HepG2 (cell line): ENCODE measurements around the gene UQCC2. TPM values are rescaled to one million over a fixed set of nuclear protein-coding genes. Genes with fewer than 3 reads are reported as not detected.

Source experiments
- HMG20A ChIP-seq: IDR thresholded peaks from 2 replicates; pipeline ENCODE4 v1.6.1; 2016; ENCODE audit warnings: borderline replicate concordance
- RXRA ChIP-seq: sonication (generic); formaldehyde crosslinking; IDR thresholded peaks from 2 replicates; pipeline ENCODE4 v1.5.1; 2020; ENCODE audit warnings: missing genetic modification reagents
- SALL1 ChIP-seq: sonication (generic); formaldehyde crosslinking; IDR thresholded peaks from 2 replicates; pipeline ENCODE4 v1.8.0; 2022; ENCODE audit warnings: mild to moderate bottlenecking, missing genetic modification reagents
- THAP11 ChIP-seq: IDR thresholded peaks from 2 replicates; pipeline ENCODE4 v1.6.1; 2016; ENCODE audit warnings: missing biosample characterization, missing genetic modification reagents
- YEATS2 ChIP-seq: sonication (generic); formaldehyde crosslinking; IDR thresholded peaks from 2 replicates; pipeline ENCODE4 v1.4.0; 2020; ENCODE audit warnings: missing genetic modification reagents, borderline replicate concordance
- ZFP36 ChIP-seq: fragments of 150-350 bp; IDR thresholded peaks from 2 replicates; pipeline ENCODE4 v1.6.1; 2018; ENCODE audit warnings: borderline replicate concordance, low read length, low read depth; ENCODE audit not compliant: partially characterized antibody
- ZNF572 ChIP-seq: sonication (generic); formaldehyde crosslinking; IDR thresholded peaks from 2 replicates; pipeline ENCODE4 v1.5.1; 2020; ENCODE audit warnings: mild to moderate bottlenecking, missing genetic modification reagents
- ZNF678 ChIP-seq: sonication (generic); formaldehyde crosslinking; IDR thresholded peaks from 2 replicates; pipeline ENCODE4 v1.4.0; 2020; ENCODE audit warnings: mild to moderate bottlenecking, missing genetic modification reagents
- polyA plus RNA-seq, 8 experiments: library from polyadenylated mRNA; depleted of rRNA in 3 of 8; stranded (reverse) in 7 of 8; unstranded in 1 of 8; fragments of >200 nt; fragmentation: Illumina TruSeq in 4 of 8; extraction: Trizol in 4 of 8; gene quantifications; 2 replicates each; pipeline versions ENCODE4 v1.2.1 to v1.2.3, GENCODE V29; 2011 to 2016; ENCODE audit warnings: low read depth in 4 of 8, missing spikeins in 1 of 8, mixed read lengths in 1 of 8; ENCODE audit not compliant: insufficient read depth in 1 of 8
- total RNA-seq, 5 experiments: library from RNA; depleted of rRNA; stranded (reverse); fragments of >200 nt; fragmentation: Illumina TruSeq; extraction: Trizol; gene quantifications; 2 replicates each; pipeline ENCODE4 v1.2.3, GENCODE V29; 2016; ENCODE audit warnings: low read depth in 1 of 5
- TF ChIP-seq, protein P1 (sequence below): sonication (generic); formaldehyde crosslinking; IDR thresholded peaks from 2 replicates; pipeline ENCODE4 v1.5.0; 2020; ENCODE audit warnings: mild to moderate bottlenecking, missing genetic modification reagents, borderline replicate concordance
- TF ChIP-seq, protein P2 (sequence below): sonication (generic); formaldehyde crosslinking; IDR thresholded peaks from 2 replicates; pipeline ENCODE4 v1.9.0; 2022; ENCODE audit warnings: missing genetic modification reagents, mild to moderate bottlenecking, borderline replicate concordance
- TF ChIP-seq, protein P3 (sequence below): sonication (generic); formaldehyde crosslinking; IDR thresholded peaks from 2 replicates; pipeline ENCODE4 v1.5.0; 2020; ENCODE audit warnings: missing genetic modification reagents
- TF ChIP-seq, protein P4 (sequence below), 2 experiments: IDR thresholded peaks; 2 replicates each; pipeline ENCODE4 v1.6.1; 2011 to 2012; ENCODE audit warnings: low read length in 2 of 2, borderline replicate concordance in 1 of 2, low read depth in 1 of 2, mild to moderate bottlenecking in 1 of 2, moderate library complexity in 1 of 2
- TF ChIP-seq, protein P5 (sequence below): sonication (generic); formaldehyde crosslinking; IDR thresholded peaks from 2 replicates; pipeline ENCODE4 v1.5.1; 2020; ENCODE audit warnings: mild to moderate bottlenecking, missing genetic modification reagents

UQCC2 gene
- total and polyA plus RNA-seq, 2 of the 13 experiments (the other 11 are each of a cell fraction or from before 2014, with no cell fraction given): 82.4 to 238 TPM

DNA sequence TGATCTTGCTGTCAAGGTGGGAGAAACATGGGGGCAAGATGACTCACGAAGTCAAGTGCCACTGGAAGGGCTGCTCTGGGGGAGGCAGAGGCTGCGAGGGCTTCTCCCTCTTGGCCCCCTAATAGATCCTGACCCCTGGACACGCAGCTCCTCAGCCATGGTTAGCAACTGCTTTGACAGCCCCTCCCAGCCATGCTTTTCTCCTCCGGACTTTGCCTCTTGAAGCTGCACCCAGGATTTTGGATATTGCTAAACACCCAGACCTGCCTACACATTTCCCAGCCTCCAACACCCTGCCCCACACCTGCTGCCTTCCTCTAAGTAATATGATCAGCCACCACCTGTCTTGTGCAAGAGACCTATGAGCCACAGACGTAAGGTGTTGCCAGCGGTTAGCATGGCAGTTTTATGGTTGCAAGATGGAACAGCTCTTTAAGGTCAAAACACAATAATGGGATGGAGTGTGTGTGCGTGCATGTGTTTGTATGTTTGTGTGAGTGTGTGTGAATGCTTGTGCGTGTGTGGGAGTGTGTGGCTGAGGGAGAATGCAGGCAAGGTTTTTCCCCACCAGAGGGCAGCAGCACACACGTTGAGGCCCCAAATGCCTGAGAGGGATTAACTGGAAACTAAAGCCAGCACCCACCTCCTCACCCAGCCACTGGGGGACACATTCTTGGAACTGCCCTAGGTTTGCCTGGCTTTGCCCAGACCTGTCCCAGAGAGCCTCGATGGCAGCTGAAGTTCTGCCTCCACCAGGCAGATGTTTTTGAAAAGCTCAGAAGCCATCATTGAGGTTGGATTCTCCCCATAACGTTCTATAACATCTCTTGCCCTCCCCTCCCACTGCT lies 32.7 kb upstream of the UQCC2 start (continued):
- TF ChIP-seq, protein P1, sequence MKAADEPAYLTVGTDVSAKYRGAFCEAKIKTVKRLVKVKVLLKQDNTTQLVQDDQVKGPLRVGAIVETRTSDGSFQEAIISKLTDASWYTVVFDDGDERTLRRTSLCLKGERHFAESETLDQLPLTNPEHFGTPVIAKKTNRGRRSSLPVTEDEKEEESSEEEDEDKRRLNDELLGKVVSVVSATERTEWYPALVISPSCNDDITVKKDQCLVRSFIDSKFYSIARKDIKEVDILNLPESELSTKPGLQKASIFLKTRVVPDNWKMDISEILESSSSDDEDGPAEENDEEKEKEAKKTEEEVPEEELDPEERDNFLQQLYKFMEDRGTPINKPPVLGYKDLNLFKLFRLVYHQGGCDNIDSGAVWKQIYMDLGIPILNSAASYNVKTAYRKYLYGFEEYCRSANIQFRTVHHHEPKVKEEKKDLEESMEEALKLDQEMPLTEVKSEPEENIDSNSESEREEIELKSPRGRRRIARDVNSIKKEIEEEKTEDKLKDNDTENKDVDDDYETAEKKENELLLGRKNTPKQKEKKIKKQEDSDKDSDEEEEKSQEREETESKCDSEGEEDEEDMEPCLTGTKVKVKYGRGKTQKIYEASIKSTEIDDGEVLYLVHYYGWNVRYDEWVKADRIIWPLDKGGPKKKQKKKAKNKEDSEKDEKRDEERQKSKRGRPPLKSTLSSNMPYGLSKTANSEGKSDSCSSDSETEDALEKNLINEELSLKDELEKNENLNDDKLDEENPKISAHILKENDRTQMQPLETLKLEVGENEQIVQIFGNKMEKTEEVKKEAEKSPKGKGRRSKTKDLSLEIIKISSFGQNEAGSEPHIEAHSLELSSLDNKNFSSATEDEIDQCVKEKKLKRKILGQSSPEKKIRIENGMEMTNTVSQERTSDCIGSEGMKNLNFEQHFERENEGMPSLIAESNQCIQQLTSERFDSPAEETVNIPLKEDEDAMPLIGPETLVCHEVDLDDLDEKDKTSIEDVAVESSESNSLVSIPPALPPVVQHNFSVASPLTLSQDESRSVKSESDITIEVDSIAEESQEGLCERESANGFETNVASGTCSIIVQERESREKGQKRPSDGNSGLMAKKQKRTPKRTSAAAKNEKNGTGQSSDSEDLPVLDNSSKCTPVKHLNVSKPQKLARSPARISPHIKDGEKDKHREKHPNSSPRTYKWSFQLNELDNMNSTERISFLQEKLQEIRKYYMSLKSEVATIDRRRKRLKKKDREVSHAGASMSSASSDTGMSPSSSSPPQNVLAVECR (CRISPR knock-in tag): no peak; the same call in 1 of the 2 replicates
- no peak for TF ChIP-seq ZNF572 (CRISPR knock-in tag)
- TF ChIP-seq, protein P2, sequence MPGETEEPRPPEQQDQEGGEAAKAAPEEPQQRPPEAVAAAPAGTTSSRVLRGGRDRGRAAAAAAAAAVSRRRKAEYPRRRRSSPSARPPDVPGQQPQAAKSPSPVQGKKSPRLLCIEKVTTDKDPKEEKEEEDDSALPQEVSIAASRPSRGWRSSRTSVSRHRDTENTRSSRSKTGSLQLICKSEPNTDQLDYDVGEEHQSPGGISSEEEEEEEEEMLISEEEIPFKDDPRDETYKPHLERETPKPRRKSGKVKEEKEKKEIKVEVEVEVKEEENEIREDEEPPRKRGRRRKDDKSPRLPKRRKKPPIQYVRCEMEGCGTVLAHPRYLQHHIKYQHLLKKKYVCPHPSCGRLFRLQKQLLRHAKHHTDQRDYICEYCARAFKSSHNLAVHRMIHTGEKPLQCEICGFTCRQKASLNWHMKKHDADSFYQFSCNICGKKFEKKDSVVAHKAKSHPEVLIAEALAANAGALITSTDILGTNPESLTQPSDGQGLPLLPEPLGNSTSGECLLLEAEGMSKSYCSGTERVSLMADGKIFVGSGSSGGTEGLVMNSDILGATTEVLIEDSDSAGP: peak; percentile 60
- no peak for TF ChIP-seq ZNF678 (CRISPR knock-in tag)
- TF ChIP-seq YEATS2 (CRISPR knock-in tag): 0 out of 2 replicates have a peak, but pooled peaks have one; percentile 62
- TF ChIP-seq THAP11 (CRISPR knock-in tag): no peak
- TF ChIP-seq, protein P3, sequence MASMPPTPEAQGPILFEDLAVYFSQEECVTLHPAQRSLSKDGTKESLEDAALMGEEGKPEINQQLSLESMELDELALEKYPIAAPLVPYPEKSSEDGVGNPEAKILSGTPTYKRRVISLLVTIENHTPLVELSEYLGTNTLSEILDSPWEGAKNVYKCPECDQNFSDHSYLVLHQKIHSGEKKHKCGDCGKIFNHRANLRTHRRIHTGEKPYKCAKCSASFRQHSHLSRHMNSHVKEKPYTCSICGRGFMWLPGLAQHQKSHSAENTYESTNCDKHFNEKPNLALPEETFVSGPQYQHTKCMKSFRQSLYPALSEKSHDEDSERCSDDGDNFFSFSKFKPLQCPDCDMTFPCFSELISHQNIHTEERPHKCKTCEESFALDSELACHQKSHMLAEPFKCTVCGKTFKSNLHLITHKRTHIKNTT (CRISPR knock-in tag): no peak
- TF ChIP-seq ZFP36: no peak
- 0 out of 2 replicates have a peak, but pooled peaks have one; percentile 19 for TF ChIP-seq HMG20A (CRISPR knock-in tag)
- TF ChIP-seq SALL1 (CRISPR knock-in tag): peak; percentile 36; the same call in 1 of the 2 replicates
- peak; percentile 56; the same call in 1 of the 2 replicates for TF ChIP-seq RXRA (CRISPR knock-in tag)
- TF ChIP-seq, protein P4, sequence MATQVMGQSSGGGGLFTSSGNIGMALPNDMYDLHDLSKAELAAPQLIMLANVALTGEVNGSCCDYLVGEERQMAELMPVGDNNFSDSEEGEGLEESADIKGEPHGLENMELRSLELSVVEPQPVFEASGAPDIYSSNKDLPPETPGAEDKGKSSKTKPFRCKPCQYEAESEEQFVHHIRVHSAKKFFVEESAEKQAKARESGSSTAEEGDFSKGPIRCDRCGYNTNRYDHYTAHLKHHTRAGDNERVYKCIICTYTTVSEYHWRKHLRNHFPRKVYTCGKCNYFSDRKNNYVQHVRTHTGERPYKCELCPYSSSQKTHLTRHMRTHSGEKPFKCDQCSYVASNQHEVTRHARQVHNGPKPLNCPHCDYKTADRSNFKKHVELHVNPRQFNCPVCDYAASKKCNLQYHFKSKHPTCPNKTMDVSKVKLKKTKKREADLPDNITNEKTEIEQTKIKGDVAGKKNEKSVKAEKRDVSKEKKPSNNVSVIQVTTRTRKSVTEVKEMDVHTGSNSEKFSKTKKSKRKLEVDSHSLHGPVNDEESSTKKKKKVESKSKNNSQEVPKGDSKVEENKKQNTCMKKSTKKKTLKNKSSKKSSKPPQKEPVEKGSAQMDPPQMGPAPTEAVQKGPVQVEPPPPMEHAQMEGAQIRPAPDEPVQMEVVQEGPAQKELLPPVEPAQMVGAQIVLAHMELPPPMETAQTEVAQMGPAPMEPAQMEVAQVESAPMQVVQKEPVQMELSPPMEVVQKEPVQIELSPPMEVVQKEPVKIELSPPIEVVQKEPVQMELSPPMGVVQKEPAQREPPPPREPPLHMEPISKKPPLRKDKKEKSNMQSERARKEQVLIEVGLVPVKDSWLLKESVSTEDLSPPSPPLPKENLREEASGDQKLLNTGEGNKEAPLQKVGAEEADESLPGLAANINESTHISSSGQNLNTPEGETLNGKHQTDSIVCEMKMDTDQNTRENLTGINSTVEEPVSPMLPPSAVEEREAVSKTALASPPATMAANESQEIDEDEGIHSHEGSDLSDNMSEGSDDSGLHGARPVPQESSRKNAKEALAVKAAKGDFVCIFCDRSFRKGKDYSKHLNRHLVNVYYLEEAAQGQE (IDR thresholded peaks at IDR 0.05; ENCODE audit: borderline replicate concordance in 1 of 2, low read depth in 1 of 2, low read length in 2 of 2): no peak
- TF ChIP-seq, protein P5, sequence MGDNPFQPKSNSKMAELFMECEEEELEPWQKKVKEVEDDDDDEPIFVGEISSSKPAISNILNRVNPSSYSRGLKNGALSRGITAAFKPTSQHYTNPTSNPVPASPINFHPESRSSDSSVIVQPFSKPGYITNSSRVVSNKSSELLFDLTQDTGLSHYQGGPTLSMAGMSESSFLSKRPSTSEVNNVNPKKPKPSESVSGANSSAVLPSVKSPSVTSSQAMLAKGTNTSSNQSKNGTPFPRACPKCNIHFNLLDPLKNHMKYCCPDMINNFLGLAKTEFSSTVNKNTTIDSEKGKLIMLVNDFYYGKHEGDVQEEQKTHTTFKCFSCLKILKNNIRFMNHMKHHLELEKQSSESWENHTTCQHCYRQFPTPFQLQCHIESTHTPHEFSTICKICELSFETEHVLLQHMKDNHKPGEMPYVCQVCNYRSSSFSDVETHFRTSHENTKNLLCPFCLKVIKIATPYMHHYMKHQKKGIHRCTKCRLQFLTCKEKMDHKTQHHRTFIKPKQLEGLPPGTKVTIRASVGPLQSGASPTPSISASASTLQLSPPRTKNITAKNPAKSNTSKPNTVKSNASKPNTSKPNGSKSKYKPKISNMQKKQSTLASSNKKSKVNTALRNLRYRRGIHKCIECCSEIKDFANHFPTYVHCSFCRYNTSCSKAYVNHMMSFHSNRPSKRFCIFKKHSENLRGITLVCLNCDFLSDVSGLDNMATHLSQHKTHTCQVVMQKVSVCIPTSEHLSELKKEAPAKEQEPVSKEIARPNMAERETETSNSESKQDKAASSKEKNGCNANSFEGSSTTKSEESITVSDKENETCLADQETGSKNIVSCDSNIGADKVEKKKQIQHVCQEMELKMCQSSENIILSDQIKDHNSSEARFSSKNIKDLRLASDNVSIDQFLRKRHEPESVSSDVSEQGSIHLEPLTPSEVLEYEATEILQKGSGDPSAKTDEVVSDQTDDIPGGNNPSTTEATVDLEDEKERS (CRISPR knock-in tag): 0 out of 2 replicates have a peak, but pooled peaks have one; percentile 55
